H1 (cell line): ENCODE measurements around the gene MARCKS. TPM values are rescaled to one million over a fixed set of nuclear protein-coding genes. Genes with fewer than 3 reads are reported as not detected.

Source experiments
- CTCF ChIA-PET: fragments of 300-600 bp; sonication (Branson Sonifier 250); formaldehyde crosslinking; loops from one replicate; lab custom pipeline; 2021; ENCODE audit not compliant: partially characterized antibody; lab: Charles Lee
- POLR2A ChIA-PET: fragments of 300-600 bp; sonication (Branson Sonifier 250); formaldehyde crosslinking; loops from one replicate; lab custom pipeline; 2021; ENCODE audit warnings: inconsistent platforms; ENCODE audit not compliant: partially characterized antibody; lab: Charles Lee
- DNase-seq, 2 experiments: peaks; one replicate each; pipeline versions ENCODE4 v3.0.0 to v3.0.0-alpha.2; 2010 to 2022; ENCODE audit warnings: low spot score in 2 of 2, low read depth in 1 of 2, mixed read lengths in 1 of 2
- FAIRE-seq: peaks from 2 replicates; lab custom pipeline; 2011; peaks lifted over from hg19 to GRCh38; lab: Jason Lieb, UNC
- H2AFZ ChIP-seq: 2 replicates; pipeline ENCODE4 v1.8.1; 2012; ENCODE audit warnings: low read length, inconsistent platforms
- H2AK5ac ChIP-seq: 2 replicates; pipeline ENCODE4 v1.6.1; 2013; ENCODE audit warnings: low read depth, low read length
- H2BK120ac ChIP-seq: replicated peaks from 2 replicates; pipeline ENCODE3; 2013; ENCODE audit warnings: low read depth, low read length, inconsistent platforms
- H2BK12ac ChIP-seq: 2 replicates; pipeline ENCODE4 v1.6.1; 2013; ENCODE audit warnings: low read depth, low read length
- H2BK15ac ChIP-seq: 2 replicates; pipeline ENCODE4 v1.6.1; 2013; ENCODE audit warnings: low read length
- H2BK20ac ChIP-seq: 2 replicates; pipeline ENCODE4 v1.6.1; 2013; ENCODE audit warnings: low read length
- H2BK5ac ChIP-seq: 2 replicates; pipeline ENCODE4 v1.6.1; 2013; ENCODE audit warnings: low read depth, low read length
- H3K14ac ChIP-seq: 2 replicates; pipeline ENCODE4 v1.6.1; 2013; ENCODE audit warnings: inconsistent platforms; ENCODE audit not compliant: insufficient read length
- H3K18ac ChIP-seq: 2 replicates; pipeline ENCODE4 v1.6.1; 2013; ENCODE audit warnings: low read length; ENCODE audit errors: extremely low read depth
- H3K23ac ChIP-seq: 2 replicates; pipeline ENCODE4 v1.6.1; 2013; ENCODE audit warnings: inconsistent platforms; ENCODE audit not compliant: insufficient read length
- H3K23me2 ChIP-seq: 2 replicates; pipeline ENCODE4 v1.6.1; 2013; ENCODE audit warnings: low read depth, low read length
- H3K27ac ChIP-seq: 2 replicates; pipeline ENCODE4 v1.6.1; 2011; ENCODE audit warnings: low read depth, low read length, inconsistent platforms
- H3K27me3 ChIP-seq, 4 experiments: replicated peaks in 1 of 4; 1 replicate in 1 of 4; 2 replicates in 3 of 4; pipeline versions ENCODE4 v1.6.1 to v1.8.1; 2011 to 2013; ENCODE audit warnings: low read length in 3 of 4, mild to moderate bottlenecking in 3 of 4, inconsistent platforms in 2 of 4, mixed read lengths in 2 of 4, moderate library complexity in 1 of 4; ENCODE audit not compliant: control insufficient read depth in 3 of 4, insufficient read depth in 3 of 4; ENCODE audit errors: extremely low read depth in 1 of 4
- H3K36me3 ChIP-seq, 4 experiments: 2 replicates each; pipeline versions ENCODE4 v1.6.1 to v1.8.1; 2011 to 2013; ENCODE audit warnings: mild to moderate bottlenecking in 4 of 4, low read length in 3 of 4, moderate library complexity in 2 of 4, control low read depth in 1 of 4, inconsistent platforms in 1 of 4; ENCODE audit not compliant: insufficient read depth in 4 of 4, control insufficient read depth in 2 of 4
- H3K4ac ChIP-seq: replicated peaks from 2 replicates; pipeline ENCODE3; 2013; ENCODE audit warnings: low read length, low read depth, mixed read lengths, inconsistent platforms; ENCODE audit not compliant: insufficient read length
- H3K4me1 ChIP-seq, 4 experiments: replicated peaks in 1 of 4; 1 replicate in 1 of 4; 2 replicates in 3 of 4; pipeline versions ENCODE4 v1.6.1 to v1.8.1; 2011 to 2013; ENCODE audit warnings: low read length in 3 of 4, inconsistent platforms in 2 of 4, mixed read lengths in 1 of 4; ENCODE audit not compliant: insufficient read depth in 4 of 4, control insufficient read depth in 3 of 4
- H3K4me2 ChIP-seq, 2 experiments: 2 replicates each; pipeline versions ENCODE4 v1.6.1 to v1.8.1; 2011 to 2013; ENCODE audit warnings: low read depth in 2 of 2, low read length in 2 of 2, control low read depth in 1 of 2, inconsistent platforms in 1 of 2, mild to moderate bottlenecking in 1 of 2; ENCODE audit not compliant: insufficient read depth in 1 of 2
- H3K4me3 ChIP-seq, 4 experiments: fragments of 200-600, 300-600 bp in 1 of 4; sonication (generic), shearing (Covaris generic), sonication (Bioruptor Twin) in 1 of 4; 2 replicates each; pipeline versions ENCODE4 v1.5.1 to v1.8.1; 2011 to 2016; ENCODE audit warnings: low read length in 4 of 4, low read depth in 3 of 4, control low read depth in 2 of 4, inconsistent platforms in 2 of 4, mild to moderate bottlenecking in 2 of 4, mixed read lengths in 1 of 4, moderate library complexity in 1 of 4; ENCODE audit not compliant: insufficient read depth in 2 of 4; ENCODE audit errors: extremely low read depth in 1 of 4
- H3K56ac ChIP-seq: replicated peaks from 2 replicates; pipeline ENCODE3; 2013; ENCODE audit warnings: low read depth, mild to moderate bottlenecking, mixed read lengths, low read length, inconsistent platforms; ENCODE audit not compliant: insufficient read length
- H3K79me1 ChIP-seq: 2 replicates; pipeline ENCODE4 v1.6.1; 2013; ENCODE audit warnings: low read depth, low read length, control low read depth
- H3K79me2 ChIP-seq, 2 experiments: 2 replicates each; pipeline versions ENCODE4 v1.6.1 to v1.8.1; 2012 to 2013; ENCODE audit warnings: low read length in 2 of 2, mild to moderate bottlenecking in 2 of 2, inconsistent platforms in 1 of 2; ENCODE audit not compliant: insufficient read depth in 2 of 2, control insufficient read depth in 1 of 2
- H3K9ac ChIP-seq, 4 experiments: replicated peaks in 1 of 4; 1 replicate in 1 of 4; 2 replicates in 3 of 4; pipeline versions ENCODE4 v1.6.1 to v1.8.1; 2011 to 2013; ENCODE audit warnings: low read depth in 3 of 4, low read length in 3 of 4, control low read depth in 2 of 4, mild to moderate bottlenecking in 2 of 4, moderate library complexity in 2 of 4, inconsistent platforms in 1 of 4; ENCODE audit errors: extremely low read depth in 1 of 4
- H3K9me3 ChIP-seq, 2 experiments: 2 replicates each; pipeline versions ENCODE4 v1.6.1 to v1.8.1; 2012 to 2013; ENCODE audit warnings: mild to moderate bottlenecking in 2 of 2, moderate library complexity in 2 of 2, control low read depth in 1 of 2, inconsistent platforms in 1 of 2, low read depth in 1 of 2, low read length in 1 of 2, mixed read lengths in 1 of 2; ENCODE audit not compliant: insufficient read depth in 2 of 2
- H4K20me1 ChIP-seq, 2 experiments: replicated peaks in 1 of 2; 2 replicates each; pipeline versions ENCODE3 to v1.8.1; 2011 to 2013; ENCODE audit warnings: inconsistent platforms in 2 of 2, low read length in 2 of 2, mild to moderate bottlenecking in 1 of 2; ENCODE audit not compliant: insufficient read depth in 2 of 2, control insufficient read depth in 1 of 2
- H4K5ac ChIP-seq: 2 replicates; pipeline ENCODE4 v1.6.1; 2013; ENCODE audit warnings: low read length, low read depth, mixed read lengths, inconsistent platforms; ENCODE audit not compliant: insufficient read length
- H4K8ac ChIP-seq: 2 replicates; pipeline ENCODE4 v1.8.0; 2013; ENCODE audit warnings: mild to moderate bottlenecking, moderate library complexity, low read length, inconsistent platforms; ENCODE audit not compliant: insufficient read depth; ENCODE audit errors: extremely low read depth
- H4K91ac ChIP-seq: replicated peaks from 2 replicates; pipeline ENCODE3; 2013; ENCODE audit warnings: low read length, mixed read lengths, inconsistent platforms; ENCODE audit not compliant: insufficient read length
- RNF2 ChIP-seq: fragments of 200-900, 300-1000 bp; sonication (generic); IDR thresholded peaks from 2 replicates; pipeline ENCODE4 v1.7.1; 2016; ENCODE audit warnings: borderline replicate concordance, low read depth, mild to moderate bottlenecking, antibody characterized with exemption, low read length; ENCODE audit not compliant: poor library complexity, severe bottlenecking; ENCODE audit errors: missing control alignments
- TBP ChIP-seq: IDR thresholded peaks from 2 replicates; pipeline ENCODE4 v1.6.1; 2011; ENCODE audit warnings: low read depth, low read length, improper control_type of control experiment
- WGBS, 2 experiments: shearing (Covaris generic) in 1 of 2; methylation state at CpG; one replicate each; pipeline versions ENCODE4 v1.1.6 to v1.1.7; 2013 to 2015; ENCODE audit warnings: low lambda C conversion rate in 2 of 2, mixed read lengths in 2 of 2, inconsistent platforms in 1 of 2, low coverage in 1 of 2, missing lambda C conversion rate in 1 of 2; ENCODE audit not compliant: insufficient replicate concordance in 2 of 2, insufficient coverage in 1 of 2, insufficient read length in 1 of 2; ENCODE audit errors: extremely low coverage in 1 of 2, missing lambda C conversion rate in 1 of 2; 5-methylcytosine and 5-hydroxymethylcytosine counted together
- polyA plus RNA-seq, 7 experiments: library from polyadenylated mRNA; depleted of rRNA in 3 of 7; stranded (reverse) in 5 of 7; unstranded in 2 of 7; fragments of >200 nt in 5 of 7; fragments of 200-250 nt in 2 of 7; gene quantifications; 1 replicate in 5 of 7; 2 replicates in 1 of 7; 4 replicates in 1 of 7; pipeline versions ENCODE4 v1.2.1 to v1.2.3, GENCODE V29; 2011 to 2013; ENCODE audit warnings: missing spikeins in 2 of 7, mixed read lengths in 2 of 7
- total RNA-seq: library from RNA; stranded (reverse); fragmentation: NEBNext Ultra II Directional; extraction: Animal tissue kit (Norgen Biotek cat#: 25700); gene quantifications from 2 replicates; pipeline ENCODE4 v1.2.1, GENCODE V29; 2021

MARCKS gene
- total and polyA plus RNA-seq, 2 of the 8 experiments (the other 6 are each of a cell fraction or from before 2014, with no cell fraction given), result 26.6 to 111 TPM

GRCh38 chr6:113809826-113810225, 47.3 kb upstream of the MARCKS start:
- Histone ChIP-seq H3K4ac (no peak overlapping the region), H3K4me3 (no peak overlapping the region), H4K20me1 (no peaks in the 10 kb centered on the region), H3K4me2 (no peak overlapping the region), H3K27ac (no peak overlapping the region), H2AFZ (0 out of 2 replicates have a peak overlapping the region, but pooled peaks have one; percentile 31), H2BK120ac (no peak overlapping the region), H2BK12ac (no peak overlapping the region), H4K8ac (no peak overlapping the region), H3K9me3 (no peaks in the 10 kb centered on the region), H2AK5ac (no peak overlapping the region), H3K23me2 (no peaks in the 10 kb centered on the region), H3K36me3 (no peaks in the 10 kb centered on the region), H3K56ac (no peak overlapping the region), H4K5ac (no peak overlapping the region), H2BK15ac (no peak overlapping the region), H3K4me1 (no peaks in the 10 kb centered on the region), H3K27me3 (no peaks in the 10 kb centered on the region; a peak in 1 of 7 replicates), H3K18ac (no peak overlapping the region), H3K14ac (no peak overlapping the region), H3K9ac (no peak overlapping the region), H4K91ac (no peak overlapping the region), H3K79me2 (no peaks in the 10 kb centered on the region), H2BK5ac (no peak overlapping the region), H3K79me1 (no peaks in the 10 kb centered on the region), H3K23ac (no peak overlapping the region), H2BK20ac (no peak overlapping the region)
- CTCF ChIA-PET, result no interaction called here
- POLR2A ChIA-PET, result no interaction called here
- DNase-seq, result no peak
- FAIRE-seq, result no peak
- 91% methylated on average over 5 of the region's 5 CpGs; no CpG with 5 or more reads in 1 of the 2 experiments for WGBS, 2 experiments
- no peak for TF ChIP-seq TBP
- TF ChIP-seq RNF2, result no peak
